ENCODE results near the gene CD101.

Gene CD101

DNA sequence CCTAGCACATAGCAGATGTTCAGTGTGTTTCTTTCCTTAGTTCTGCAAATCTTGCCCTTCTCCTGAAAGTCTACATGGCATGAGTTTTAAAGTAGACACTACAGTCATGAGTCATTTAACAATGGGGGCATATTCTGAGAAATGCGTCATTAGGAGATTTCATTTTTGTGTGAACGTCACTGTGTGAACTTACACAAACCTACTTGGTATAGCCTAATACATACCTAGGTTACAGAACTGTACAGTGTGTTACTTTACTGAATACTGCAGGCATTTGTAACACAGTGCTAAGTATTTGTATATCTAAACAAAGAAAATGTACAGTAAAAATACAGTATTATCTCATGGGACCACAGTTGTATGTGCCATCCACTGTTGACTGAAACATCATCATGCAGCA is 68.6 kb downstream of the CD101 start:
- H3K4me3 ChIP-seq (ENCODE audit: low read depth, low read length) = no peak overlapping the region
- TF ChIP-seq, protein P1, sequence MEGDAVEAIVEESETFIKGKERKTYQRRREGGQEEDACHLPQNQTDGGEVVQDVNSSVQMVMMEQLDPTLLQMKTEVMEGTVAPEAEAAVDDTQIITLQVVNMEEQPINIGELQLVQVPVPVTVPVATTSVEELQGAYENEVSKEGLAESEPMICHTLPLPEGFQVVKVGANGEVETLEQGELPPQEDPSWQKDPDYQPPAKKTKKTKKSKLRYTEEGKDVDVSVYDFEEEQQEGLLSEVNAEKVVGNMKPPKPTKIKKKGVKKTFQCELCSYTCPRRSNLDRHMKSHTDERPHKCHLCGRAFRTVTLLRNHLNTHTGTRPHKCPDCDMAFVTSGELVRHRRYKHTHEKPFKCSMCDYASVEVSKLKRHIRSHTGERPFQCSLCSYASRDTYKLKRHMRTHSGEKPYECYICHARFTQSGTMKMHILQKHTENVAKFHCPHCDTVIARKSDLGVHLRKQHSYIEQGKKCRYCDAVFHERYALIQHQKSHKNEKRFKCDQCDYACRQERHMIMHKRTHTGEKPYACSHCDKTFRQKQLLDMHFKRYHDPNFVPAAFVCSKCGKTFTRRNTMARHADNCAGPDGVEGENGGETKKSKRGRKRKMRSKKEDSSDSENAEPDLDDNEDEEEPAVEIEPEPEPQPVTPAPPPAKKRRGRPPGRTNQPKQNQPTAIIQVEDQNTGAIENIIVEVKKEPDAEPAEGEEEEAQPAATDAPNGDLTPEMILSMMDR (IDR thresholded peaks at IDR 0.05; ENCODE audit: low read depth, low read length) = no peak

DNA sequence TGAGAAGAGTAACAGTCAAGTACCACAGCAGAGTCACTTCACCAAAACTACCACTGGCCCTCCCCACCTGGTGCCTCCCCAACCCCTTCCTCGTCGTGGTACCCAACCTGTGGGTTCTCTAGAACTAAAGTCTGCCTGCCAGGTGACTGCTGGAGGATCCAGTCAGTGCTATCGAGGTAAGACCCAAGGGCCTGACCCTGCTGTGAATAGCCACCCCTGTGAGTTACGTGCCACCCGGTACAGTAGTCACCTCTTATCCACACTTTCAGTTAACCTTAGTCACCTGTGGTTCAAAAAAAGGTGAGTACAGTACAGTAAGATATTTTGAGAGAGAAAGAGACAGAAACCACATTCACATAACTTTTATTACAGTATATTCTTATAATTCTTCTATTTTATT is 75.1 kb downstream of the CD101 start:
- no peak overlapping the region for H3K4me3 ChIP-seq (ENCODE audit: low read depth, low read length)
- TF ChIP-seq, protein P1 (IDR thresholded peaks at IDR 0.05; ENCODE audit: low read depth, low read length) = no peak

DNA sequence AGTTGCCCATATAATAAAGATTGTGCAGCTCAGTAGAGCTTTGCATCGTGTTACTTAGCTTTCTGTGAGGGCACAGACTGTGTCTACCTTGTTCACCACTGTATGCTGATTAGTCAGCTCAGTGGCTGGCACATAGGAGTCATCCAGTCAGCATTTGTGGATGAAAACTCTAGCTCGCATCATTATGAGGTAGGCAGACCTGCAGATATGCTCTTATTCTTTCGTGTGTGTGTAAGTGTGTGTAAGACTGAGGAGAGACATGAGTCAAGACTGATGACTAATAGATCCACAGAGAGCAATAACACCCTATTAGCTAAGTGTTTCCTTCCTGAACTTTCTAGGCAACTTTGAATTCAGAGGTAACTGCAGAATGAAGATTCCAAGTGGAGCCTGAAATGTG is 75.7 kb downstream of the CD101 start:
- no peak overlapping the region for H3K4me3 ChIP-seq (ENCODE audit: low read depth, low read length)
- TF ChIP-seq, protein P1 (IDR thresholded peaks at IDR 0.05; ENCODE audit: low read depth, low read length) = no peak

DNA sequence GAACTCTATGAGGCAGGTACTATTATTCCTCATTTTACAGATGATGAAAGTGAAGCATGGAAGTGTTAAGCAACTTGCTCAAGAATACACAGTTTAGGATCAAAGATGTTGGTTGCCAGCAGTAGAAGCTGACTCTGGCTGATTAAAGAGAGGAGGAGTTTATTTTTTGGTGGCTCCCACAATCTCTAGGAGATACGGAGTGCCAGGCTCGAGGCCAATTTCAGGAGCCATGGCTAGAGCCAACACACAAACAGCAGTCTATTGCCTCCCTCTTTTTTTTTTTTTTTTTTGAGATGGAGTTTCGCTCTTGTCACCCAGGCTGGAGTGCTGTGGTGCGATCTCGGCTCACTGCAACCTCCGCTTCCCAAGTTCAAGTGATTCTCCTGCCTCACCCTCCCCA is 78.2 kb downstream of the CD101 start:
- H3K4me3 ChIP-seq (ENCODE audit: low read depth, low read length) = no peak overlapping the region
- TF ChIP-seq, protein P1 (IDR thresholded peaks at IDR 0.05; ENCODE audit: low read depth, low read length) = no peak

DNA sequence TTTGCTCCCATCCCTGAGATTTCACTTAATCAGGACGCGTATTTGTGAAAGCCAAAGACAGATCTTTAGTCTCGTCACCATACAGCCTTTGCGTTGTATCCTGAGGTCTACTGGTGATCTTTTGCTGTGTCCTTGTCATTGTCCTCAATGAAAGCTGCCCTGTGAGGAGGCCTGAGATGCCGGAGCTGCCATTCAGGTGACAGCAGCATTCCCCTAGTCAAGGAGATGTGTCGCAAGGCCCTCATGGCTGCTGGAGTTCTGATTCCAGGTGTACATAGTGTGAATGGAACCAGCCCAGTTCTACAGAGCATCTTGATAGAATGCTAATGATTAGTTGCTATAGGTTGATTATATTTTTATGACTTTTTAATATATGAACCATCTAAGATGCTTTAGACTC is 82.7 kb downstream of the CD101 start:
- no peak overlapping the region for H3K4me3 ChIP-seq (ENCODE audit: low read depth, low read length)
- TF ChIP-seq, protein P1 (IDR thresholded peaks at IDR 0.05; ENCODE audit: low read depth, low read length) = no peak

All from WI38 (cell line).